Neuronal stem cell (in vitro differentiated cells): ENCODE results near the gene TRPM2.

Source experiments
- DNase-seq: peaks from one replicate; pipeline ENCODE4 v3.0.0-alpha.2; 2013; ENCODE audit warnings: low spot score
- H2AFZ ChIP-seq: one replicate; pipeline ENCODE4 v1.6.1; 2013; ENCODE audit warnings: mild to moderate bottlenecking, low read length, inconsistent platforms
- H2AK5ac ChIP-seq: 2 replicates; pipeline ENCODE4 v1.6.1; 2013; ENCODE audit warnings: low read depth, mild to moderate bottlenecking, inconsistent platforms, low read length, moderate library complexity, mixed read lengths
- H2BK120ac ChIP-seq: 2 replicates; pipeline ENCODE4 v1.6.1; 2013; ENCODE audit warnings: low read depth, mild to moderate bottlenecking, inconsistent platforms, low read length, moderate library complexity, mixed read lengths
- H2BK12ac ChIP-seq: one replicate; pipeline ENCODE4 v1.6.1; 2013; ENCODE audit warnings: low read length, inconsistent platforms
- H2BK15ac ChIP-seq: 2 replicates; pipeline ENCODE4 v1.6.1; 2013; ENCODE audit warnings: mild to moderate bottlenecking, low read length, inconsistent platforms, mixed read lengths
- H2BK5ac ChIP-seq: one replicate; pipeline ENCODE4 v1.6.1; 2013; ENCODE audit warnings: inconsistent platforms, mild to moderate bottlenecking, low read length, moderate library complexity
- H3K14ac ChIP-seq: one replicate; pipeline ENCODE4 v1.6.1; 2013; ENCODE audit warnings: low read length, inconsistent platforms
- H3K18ac ChIP-seq: 2 replicates; pipeline ENCODE4 v1.6.1; 2013; ENCODE audit warnings: low read length, inconsistent platforms
- H3K23ac ChIP-seq: 2 replicates; pipeline ENCODE4 v1.6.1; 2013; ENCODE audit warnings: low read depth, mild to moderate bottlenecking, mixed read lengths, low read length, inconsistent platforms; ENCODE audit not compliant: poor library complexity
- H3K27ac ChIP-seq: replicated peaks from 3 replicates; pipeline ENCODE4 v1.5.1; 2013; ENCODE audit warnings: low read length, inconsistent platforms
- H3K27me3 ChIP-seq, 3 experiments: 2 replicates each; pipeline ENCODE4 v1.6.1; 2013; ENCODE audit warnings: low read length in 3 of 3, mild to moderate bottlenecking in 2 of 3, inconsistent platforms in 1 of 3, low read depth in 1 of 3, mixed read lengths in 1 of 3, moderate library complexity in 1 of 3; ENCODE audit not compliant: control insufficient read depth in 3 of 3, insufficient read depth in 3 of 3
- H3K36me3 ChIP-seq, 2 donors: replicated peaks in 1 of 2; 2 replicates each; pipeline ENCODE4 v1.6.1; 2013; ENCODE audit warnings: low read length in 2 of 2; ENCODE audit not compliant: control insufficient read depth in 2 of 2, insufficient read depth in 2 of 2
- H3K4ac ChIP-seq: 2 replicates; pipeline ENCODE4 v1.6.1; 2013; ENCODE audit warnings: inconsistent platforms, mild to moderate bottlenecking, low read length, moderate library complexity
- H3K4me1 ChIP-seq, 2 donors: 1 replicate in 1 of 2; 2 replicates in 1 of 2; pipeline ENCODE4 v1.6.1; 2013; ENCODE audit warnings: low read length in 2 of 2, low read depth in 1 of 2; ENCODE audit not compliant: control insufficient read depth in 2 of 2, insufficient read depth in 1 of 2
- H3K4me2 ChIP-seq: one replicate; pipeline ENCODE4 v1.6.1; 2013; ENCODE audit warnings: mild to moderate bottlenecking, low read length, inconsistent platforms; ENCODE audit not compliant: insufficient read depth, poor library complexity, severe bottlenecking
- H3K4me3 ChIP-seq, 2 donors: 2 replicates each; pipeline ENCODE4 v1.5.1; 2013; ENCODE audit warnings: low read length in 2 of 2, mild to moderate bottlenecking in 2 of 2, inconsistent platforms in 1 of 2, moderate library complexity in 1 of 2
- H3K79me1 ChIP-seq: one replicate; pipeline ENCODE4 v1.6.1; 2013; ENCODE audit warnings: low read depth, mild to moderate bottlenecking, inconsistent platforms, low read length, moderate library complexity
- H3K9ac ChIP-seq: one replicate; pipeline ENCODE4 v1.6.1; 2013; ENCODE audit warnings: mild to moderate bottlenecking, low read depth, low read length, inconsistent platforms; ENCODE audit not compliant: poor library complexity
- H3K9me3 ChIP-seq, 2 donors: replicated peaks in 1 of 2; 2 replicates each; pipeline versions ENCODE3 to v1.6.1; 2013; ENCODE audit warnings: low read length in 2 of 2, mild to moderate bottlenecking in 2 of 2, inconsistent platforms in 1 of 2, low read depth in 1 of 2, mixed read lengths in 1 of 2, moderate library complexity in 1 of 2; ENCODE audit not compliant: control insufficient read depth in 2 of 2, insufficient read depth in 1 of 2
- H4K8ac ChIP-seq: one replicate; pipeline ENCODE4 v1.6.1; 2013; ENCODE audit warnings: low read depth, mild to moderate bottlenecking, inconsistent platforms, low read length, moderate library complexity
- H4K91ac ChIP-seq: one replicate; pipeline ENCODE4 v1.6.1; 2013; ENCODE audit warnings: low read length, low read depth, mild to moderate bottlenecking, inconsistent platforms; ENCODE audit not compliant: poor library complexity
- WGBS, 2 donors: extraction: QIAGEN DNeasy Blood & Tissue Kit; methylation state at CpG; one replicate each; pipeline ENCODE4 v1.1.7; 2013; ENCODE audit warnings: missing lambda C conversion rate in 2 of 2, mixed read lengths in 1 of 2; ENCODE audit not compliant: insufficient read length in 2 of 2, insufficient replicate concordance in 1 of 2; ENCODE audit errors: extremely low coverage in 2 of 2; 5-methylcytosine and 5-hydroxymethylcytosine counted together

Gene TRPM2

DNA sequence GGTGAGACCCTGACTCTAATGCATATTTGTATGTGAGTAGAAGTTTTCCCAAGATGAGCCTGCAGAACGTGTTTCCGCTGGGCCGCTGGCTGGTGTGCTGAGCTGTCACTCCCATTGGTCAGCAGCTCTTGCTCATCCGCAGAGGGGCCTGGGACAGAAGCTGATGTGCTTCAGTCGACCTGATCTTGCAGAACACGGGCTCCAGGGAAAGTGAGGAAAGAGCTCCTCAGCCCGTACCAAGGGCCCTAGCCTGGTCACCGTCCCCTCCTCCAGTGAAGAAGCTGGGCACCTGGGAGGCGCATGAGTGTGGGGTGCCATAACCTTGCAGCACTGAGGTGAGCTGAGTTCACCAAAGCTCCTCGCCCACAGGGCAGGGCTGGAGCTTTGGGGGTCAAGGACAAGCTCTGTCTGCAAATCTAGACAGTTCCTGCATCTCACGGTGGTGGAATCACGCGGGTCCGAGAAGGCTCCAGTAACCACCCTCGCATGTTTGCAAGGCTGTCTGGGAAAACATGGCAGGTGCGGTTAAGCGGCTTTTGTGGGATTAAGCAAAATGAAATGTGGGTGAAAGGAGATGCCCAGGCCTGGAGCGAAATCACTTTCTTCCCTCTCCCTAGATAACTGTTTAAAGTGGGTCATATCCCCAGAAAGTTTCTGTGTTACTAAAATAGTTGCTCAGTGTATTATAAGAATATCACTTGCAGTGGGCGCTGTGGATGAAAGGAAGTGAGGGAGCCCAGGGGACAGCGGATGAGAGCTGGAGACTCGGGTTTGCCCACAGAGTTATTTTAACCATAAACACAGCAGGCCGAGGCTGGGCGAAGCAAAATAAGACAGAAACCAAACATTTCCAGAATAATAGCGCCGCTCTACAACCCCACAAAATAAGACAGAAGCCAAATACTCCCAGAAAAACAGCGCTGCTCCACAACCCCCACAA lies 68.8 kb downstream of the TRPM2 start:
- no peaks in the 10 kb centered on the region for H3K36me3 ChIP-seq
- no peak overlapping the region for H2BK12ac ChIP-seq
- WGBS, 2 donors = no CpG with 5 or more reads among the region's 26 CpGs
- peak overlapping the region in 1 of 2 donors; percentile 12 for H3K4me3 ChIP-seq
- peaks cover 0 to 6% of the 10 kb centered on the region in 2 donors for H3K4me1 ChIP-seq
- H3K27me3 ChIP-seq = peaks cover 0 to 12% (median 0%) of the 10 kb centered on the region in 3 experiments
- H2AFZ ChIP-seq = no peak overlapping the region
- H3K4me2 ChIP-seq = no peak overlapping the region
- H4K8ac ChIP-seq = no peak overlapping the region
- H2AK5ac ChIP-seq = no peak overlapping the region
- H3K14ac ChIP-seq = no peak overlapping the region
- no peaks in the 10 kb centered on the region for H3K79me1 ChIP-seq
- H3K23ac ChIP-seq = peak overlapping the region; percentile 44
- H3K9ac ChIP-seq = no peak overlapping the region
- H4K91ac ChIP-seq = no peak overlapping the region
- H2BK15ac ChIP-seq = no peak overlapping the region
- H2BK120ac ChIP-seq = no peak overlapping the region
- H3K18ac ChIP-seq = no peak overlapping the region
- H3K27ac ChIP-seq = no peak overlapping the region
- DNase-seq = no peak
- H3K4ac ChIP-seq = no peak overlapping the region
- H3K9me3 ChIP-seq = peaks cover 10 to 17% of the 10 kb centered on the region in 2 donors
- H2BK5ac ChIP-seq = no peak overlapping the region

DNA sequence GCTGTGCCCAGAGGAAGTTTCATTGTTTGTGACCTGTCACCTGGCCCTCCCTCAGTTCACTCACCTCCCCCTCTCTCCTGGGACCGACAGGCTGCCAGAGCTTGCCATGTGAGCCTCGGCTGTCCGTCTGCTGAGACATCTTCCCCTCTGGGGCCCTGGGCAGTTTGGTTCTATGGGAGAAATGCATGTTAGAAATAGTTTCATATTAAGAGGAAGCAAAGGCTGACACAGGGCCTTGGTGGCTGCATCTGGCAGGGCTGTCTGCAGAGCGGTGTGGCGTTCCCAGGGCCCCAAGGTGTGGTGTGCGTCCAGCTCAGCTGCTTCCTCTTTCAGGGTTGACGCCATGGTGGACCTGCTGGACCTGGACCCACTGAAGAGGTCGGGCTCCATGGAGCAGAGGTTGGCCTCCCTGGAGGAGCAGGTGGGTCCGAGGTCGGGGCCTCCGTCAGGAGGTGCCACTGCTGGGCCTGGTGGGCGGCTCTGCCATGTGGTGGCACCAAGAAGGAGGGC lies 69.9 kb downstream of the TRPM2 start:
- no peak overlapping the region for H2BK120ac ChIP-seq
- no peak overlapping the region for H3K9ac ChIP-seq
- no peak overlapping the region for H2AFZ ChIP-seq
- no peak overlapping the region for H3K4me2 ChIP-seq
- H4K8ac ChIP-seq = no peak overlapping the region
- no peaks in the 10 kb centered on the region for H3K79me1 ChIP-seq
- DNase-seq = no peak
- peak overlapping the region; percentile 94 for H3K14ac ChIP-seq
- H3K4me3 ChIP-seq = no peak overlapping the region
- H3K4ac ChIP-seq = no peak overlapping the region
- peaks cover 0 to 6% of the 10 kb centered on the region in 2 donors for H3K4me1 ChIP-seq
- no peak overlapping the region for H2BK15ac ChIP-seq
- no peaks in the 10 kb centered on the region for H3K36me3 ChIP-seq
- H3K18ac ChIP-seq = peak overlapping the region; percentile 90
- H2AK5ac ChIP-seq = peak overlapping the region; percentile 89
- H2BK5ac ChIP-seq = peak overlapping the region; percentile 24
- no peak overlapping the region for H3K23ac ChIP-seq
- H2BK12ac ChIP-seq = peak overlapping the region; percentile 73
- H3K27ac ChIP-seq = no peak overlapping the region
- H4K91ac ChIP-seq = no peak overlapping the region
- WGBS, 2 donors = no CpG with 5 or more reads among the region's 12 CpGs
- peaks cover 0 to 12% (median 0%) of the 10 kb centered on the region in 3 experiments for H3K27me3 ChIP-seq
- peaks cover 10 to 14% of the 10 kb centered on the region in 2 donors for H3K9me3 ChIP-seq

DNA sequence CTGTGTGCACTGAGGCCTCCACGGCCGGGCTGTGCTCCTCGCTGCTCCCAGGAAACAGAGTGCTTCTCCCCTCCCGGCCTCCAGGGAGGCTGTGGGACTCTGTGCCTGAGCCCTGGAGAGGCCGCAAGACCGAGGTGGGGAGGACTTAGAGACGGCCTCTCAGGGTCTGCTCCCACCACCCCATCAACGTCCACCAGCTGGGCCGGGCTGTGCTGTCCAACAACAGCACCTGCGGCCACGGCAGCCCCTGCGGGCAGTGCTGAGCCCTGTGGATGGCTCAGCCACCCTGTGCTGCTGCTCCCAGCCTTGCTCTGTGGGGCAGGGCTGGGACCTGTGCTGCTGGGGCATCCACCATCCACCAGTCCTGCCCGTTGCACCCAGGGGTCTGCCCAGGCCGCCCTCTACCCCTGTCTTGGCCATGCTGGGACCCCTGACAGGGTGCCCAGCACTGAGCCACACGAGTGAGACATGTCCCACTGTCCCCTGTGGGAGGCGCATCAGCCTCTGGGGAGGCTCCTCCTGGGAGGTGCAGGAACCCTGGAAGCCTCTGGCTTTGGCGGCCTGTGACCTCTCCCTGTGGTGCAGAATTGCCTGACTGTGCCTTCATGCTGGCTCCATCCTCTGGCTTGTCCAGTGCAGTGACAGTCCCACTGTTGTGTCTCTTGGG lies 70.7 kb downstream of the TRPM2 start:
- H3K9ac ChIP-seq = no peak overlapping the region
- H2BK5ac ChIP-seq = peak overlapping the region; percentile 24
- H4K91ac ChIP-seq = no peak overlapping the region
- H3K4me1 ChIP-seq = peaks cover 0 to 6% of the 10 kb centered on the region in 2 donors
- WGBS, 2 donors = no CpG with 5 or more reads among the region's 17 CpGs
- no peak overlapping the region for H2BK12ac ChIP-seq
- H3K27ac ChIP-seq = no peak overlapping the region
- H3K18ac ChIP-seq = peak overlapping the region; percentile 85
- H3K9me3 ChIP-seq = peaks cover 11 to 14% of the 10 kb centered on the region in 2 donors
- peak overlapping the region; percentile 80 for H3K23ac ChIP-seq
- H2BK120ac ChIP-seq = no peak overlapping the region
- H3K4me2 ChIP-seq = no peak overlapping the region
- no peak overlapping the region for H3K4ac ChIP-seq
- H4K8ac ChIP-seq = no peak overlapping the region
- peak overlapping the region in 1 of 2 donors; percentile 2 for H3K4me3 ChIP-seq
- DNase-seq = no peak
- no peaks in the 10 kb centered on the region for H3K36me3 ChIP-seq
- H3K79me1 ChIP-seq = no peaks in the 10 kb centered on the region
- peak overlapping the region; percentile 56 for H3K14ac ChIP-seq
- peaks cover 0 to 12% (median 0%) of the 10 kb centered on the region in 3 experiments for H3K27me3 ChIP-seq
- peak overlapping the region; percentile 89 for H2AK5ac ChIP-seq
- no peak overlapping the region for H2AFZ ChIP-seq
- peak overlapping the region; percentile 38 for H2BK15ac ChIP-seq
